Measurements from ENCODE around the gene PCBD2.
"Not testable (repeated sequence)": the region's sequence is repeated elsewhere in the genome, so short reads cannot be mapped to it uniquely, and the experiment has no call there.

PCBD2 gene

GRCh38 chr5:134905246-134905996 is 490 bp downstream of the PCBD2 start:
- peak; percentile 80 for DNase-seq (ENCODE audit: low read depth)
- H3K4me3 ChIP-seq (ENCODE audit: low read depth, low read length), result peak overlapping the region; percentile 95
- TF ChIP-seq POLR2A (IDR thresholded peaks at IDR 0.05; ENCODE audit: extremely low read depth, insufficient read length) (no peak), MYC (IDR thresholded peaks at IDR 0.05; ENCODE audit: low read depth, low read length) (no peak; the same call in none of the 2 replicates), CTCF (IDR thresholded peaks at IDR 0.05; ENCODE audit: low read depth, low read length) (peak; percentile 42), MAX (IDR thresholded peaks at IDR 0.05; ENCODE audit: low read depth, low read length) (peak; percentile 41; the same call in 1 of the 2 replicates)

- no peak for DNase-seq (ENCODE audit: low read depth)
- no peak overlapping the region for H3K4me3 ChIP-seq (ENCODE audit: low read depth, low read length)
These were observed 1.9 kb downstream of the PCBD2 start for GRCh38 chr5:134906811-134907210.

GRCh38 chr5:134910752-134911151 is 5.8 kb downstream of the PCBD2 start:
- H3K4me3 ChIP-seq (ENCODE audit: low read depth, low read length); DNase-seq (ENCODE audit: low read depth): not testable (repeated sequence)

More at GRCh38 chr5:134906811-134907210, 1.9 kb downstream of the PCBD2 start:
- TF ChIP-seq CTCF (IDR thresholded peaks at IDR 0.05; ENCODE audit: low read depth, low read length) (no peak), MYC (IDR thresholded peaks at IDR 0.05; ENCODE audit: low read depth, low read length) (no peak), MAX (IDR thresholded peaks at IDR 0.05; ENCODE audit: low read depth, low read length) (no peak), POLR2A (IDR thresholded peaks at IDR 0.05; ENCODE audit: extremely low read depth, insufficient read length) (no peak)

- TF ChIP-seq MAX (IDR thresholded peaks at IDR 0.05; ENCODE audit: low read depth, low read length) (no peak), POLR2A (IDR thresholded peaks at IDR 0.05; ENCODE audit: extremely low read depth, insufficient read length) (no peak), MYC (IDR thresholded peaks at IDR 0.05; ENCODE audit: low read depth, low read length) (no peak), CTCF (IDR thresholded peaks at IDR 0.05; ENCODE audit: low read depth, low read length) (no peak)
- H3K4me3 ChIP-seq (ENCODE audit: low read depth, low read length), result no peak overlapping the region
These were observed 6.6 kb downstream of the PCBD2 start for GRCh38 chr5:134911285-134912206.

GRCh38 chr5:134913254-134913653 is 8.3 kb downstream of the PCBD2 start:
- no peak for TF ChIP-seq CTCF (IDR thresholded peaks at IDR 0.05; ENCODE audit: low read depth, low read length)
- no peak for TF ChIP-seq MYC (IDR thresholded peaks at IDR 0.05; ENCODE audit: low read depth, low read length)
- TF ChIP-seq POLR2A (IDR thresholded peaks at IDR 0.05; ENCODE audit: extremely low read depth, insufficient read length), result no peak
- no peak for TF ChIP-seq MAX (IDR thresholded peaks at IDR 0.05; ENCODE audit: low read depth, low read length)
- no peak overlapping the region for H3K4me3 ChIP-seq (ENCODE audit: low read depth, low read length)

More at GRCh38 chr5:134911285-134912206, 6.6 kb downstream of the PCBD2 start:
- no peak for DNase-seq (ENCODE audit: low read depth)

GRCh38 chr5:134913795-134914194 is 8.9 kb downstream of the PCBD2 start:
- TF ChIP-seq POLR2A (IDR thresholded peaks at IDR 0.05; ENCODE audit: extremely low read depth, insufficient read length) (no peak), MYC (IDR thresholded peaks at IDR 0.05; ENCODE audit: low read depth, low read length) (no peak), MAX (IDR thresholded peaks at IDR 0.05; ENCODE audit: low read depth, low read length) (no peak), CTCF (IDR thresholded peaks at IDR 0.05; ENCODE audit: low read depth, low read length) (no peak)
- DNase-seq (ENCODE audit: low read depth), result no peak
- H3K4me3 ChIP-seq (ENCODE audit: low read depth, low read length), result no peak overlapping the region

More at GRCh38 chr5:134913254-134913653, 8.3 kb downstream of the PCBD2 start:
- DNase-seq (ENCODE audit: low read depth), result no peak

Measured in NB4 (cell line).